IMR-90 (cell line): ENCODE data around the gene PPDPF. TPM values are rescaled to one million over a fixed set of nuclear protein-coding genes. Genes with fewer than 3 reads are reported as not detected.
A peak's percentile ranks its signal among the peaks of the same experiment; 100 is the strongest.

ENCODE experiments used
- ATAC-seq: fragments of 200-7000 bp; cut with Tn5 transposase; 2 replicates; pipeline ENCODE4 v1.9.1; 2020; ENCODE audit warnings: low read depth, mild to moderate bottlenecking, moderate library complexity
- BruUV-seq: library from RNA; stranded (reverse); fragments of 400-500 nt; replicated peaks from 2 replicates; lab custom pipeline; 2021; lab: Mats Ljungman, UMichigan
- CTCF ChIA-PET: fragments of 300-600 bp; formaldehyde crosslinking; extraction: SDS; loops from one replicate; lab custom pipeline; 2021; ENCODE audit warnings: antibody characterized with exemption; lab: Yijun Ruan, JAX
- POLR2A ChIA-PET: fragments of 300-600 bp; sonication (Branson Sonifier 250); formaldehyde crosslinking; loops from one replicate; lab custom pipeline; 2022; ENCODE audit warnings: antibody characterized with exemption; ENCODE audit not compliant: unreplicated experiment; lab: Charles Lee
- DNase-seq: peaks from one replicate; pipeline ENCODE4 v3.0.0; 2013
- H2AFZ ChIP-seq: replicated peaks from 2 replicates; pipeline ENCODE3; 2013; ENCODE audit warnings: low read length, mild to moderate bottlenecking; ENCODE audit not compliant: poor library complexity
- H2AK5ac ChIP-seq: 2 replicates; pipeline ENCODE4 v1.6.1; 2013; ENCODE audit warnings: low read depth, low read length, inconsistent platforms
- H2AK9ac ChIP-seq: replicated peaks from 2 replicates; pipeline ENCODE3; 2013; ENCODE audit warnings: mild to moderate bottlenecking, low read depth, low read length, moderate library complexity; ENCODE audit not compliant: poor library complexity
- H2BK120ac ChIP-seq: 2 replicates; pipeline ENCODE4 v1.6.1; 2013; ENCODE audit warnings: low read depth, low read length, inconsistent platforms
- H2BK15ac ChIP-seq: 3 replicates; pipeline ENCODE4 v1.6.1; 2013; ENCODE audit warnings: low read depth, low read length, inconsistent platforms
- H2BK20ac ChIP-seq: 2 replicates; pipeline ENCODE4 v1.6.1; 2013; ENCODE audit warnings: low read depth, mild to moderate bottlenecking, inconsistent platforms, low read length, moderate library complexity
- H2BK5ac ChIP-seq: 2 replicates; pipeline ENCODE4 v1.6.1; 2013; ENCODE audit warnings: mild to moderate bottlenecking, low read depth, low read length, inconsistent platforms; ENCODE audit not compliant: poor library complexity, severe bottlenecking
- H3K14ac ChIP-seq: replicated peaks from 2 replicates; pipeline ENCODE4 v1.6.1; 2013; ENCODE audit warnings: low read depth, low read length, inconsistent platforms
- H3K18ac ChIP-seq: 2 replicates; pipeline ENCODE4 v1.6.1; 2013; ENCODE audit warnings: low read depth, low read length, control low read depth
- H3K23ac ChIP-seq: 2 replicates; pipeline ENCODE4 v1.6.1; 2013; ENCODE audit warnings: low read depth, low read length, inconsistent platforms
- H3K27ac ChIP-seq: 2 replicates; pipeline ENCODE4 v1.5.1; 2013; ENCODE audit warnings: mild to moderate bottlenecking, control low read depth, low read length; ENCODE audit not compliant: insufficient read depth
- H3K27me3 ChIP-seq: 2 replicates; pipeline ENCODE4 v1.6.1; 2013; ENCODE audit warnings: low read length; ENCODE audit not compliant: control insufficient read depth, insufficient read depth
- H3K36me3 ChIP-seq: 2 replicates; pipeline ENCODE4 v1.6.1; 2013; ENCODE audit warnings: low read length, mixed read lengths; ENCODE audit not compliant: control insufficient read depth, insufficient read depth
- H3K4ac ChIP-seq: 2 replicates; pipeline ENCODE4 v1.6.1; 2013; ENCODE audit warnings: low read depth, low read length, inconsistent platforms
- H3K4me1 ChIP-seq: 2 replicates; pipeline ENCODE4 v1.6.1; 2013; ENCODE audit warnings: low read length, mixed read lengths; ENCODE audit not compliant: control insufficient read depth, insufficient read depth
- H3K4me2 ChIP-seq: 2 replicates; pipeline ENCODE4 v1.6.1; 2013; ENCODE audit warnings: low read depth, mild to moderate bottlenecking, control low read depth, low read length, moderate library complexity
- H3K4me3 ChIP-seq: 2 replicates; pipeline ENCODE4 v1.5.1; 2013; ENCODE audit warnings: low read depth, mild to moderate bottlenecking, control low read depth, low read length, moderate library complexity; ENCODE audit not compliant: insufficient read depth
- H3K56ac ChIP-seq: 2 replicates; pipeline ENCODE4 v1.6.1; 2013; ENCODE audit warnings: low read length, inconsistent platforms; ENCODE audit not compliant: insufficient read depth; ENCODE audit errors: extremely low read depth
- H3K79me1 ChIP-seq, 2 experiments: 2 replicates each; pipeline ENCODE4 v1.6.1; 2013; ENCODE audit warnings: low read length in 2 of 2, inconsistent platforms in 1 of 2, low read depth in 1 of 2
- H3K9ac ChIP-seq: 2 replicates; pipeline ENCODE4 v1.6.1; 2013; ENCODE audit warnings: low read depth, low read length, control low read depth
- H3K9me1 ChIP-seq: 2 replicates; pipeline ENCODE4 v1.6.1; 2013; ENCODE audit warnings: low read length, inconsistent platforms; ENCODE audit not compliant: insufficient read depth
- H3K9me3 ChIP-seq: 2 replicates; pipeline ENCODE4 v1.6.1; 2013; ENCODE audit warnings: low read length; ENCODE audit not compliant: control insufficient read depth, insufficient read depth
- H4K20me1 ChIP-seq: 2 replicates; pipeline ENCODE4 v1.6.1; 2013; ENCODE audit warnings: low read length, inconsistent platforms; ENCODE audit not compliant: insufficient read depth
- H4K5ac ChIP-seq: 2 replicates; pipeline ENCODE4 v1.6.1; 2013; ENCODE audit warnings: mild to moderate bottlenecking, low read depth, low read length, control low read depth
- H4K8ac ChIP-seq, 2 experiments: 2 replicates each; pipeline ENCODE4 v1.6.1; 2013; ENCODE audit warnings: low read depth in 2 of 2, low read length in 2 of 2, control low read depth in 1 of 2, inconsistent platforms in 1 of 2
- H4K91ac ChIP-seq: 2 replicates; pipeline ENCODE4 v1.6.1; 2013; ENCODE audit warnings: low read depth, low read length, inconsistent platforms; ENCODE audit not compliant: insufficient read depth
- BHLHE40 ChIP-seq: fragments of 150-350 bp; IDR thresholded peaks from 2 replicates; pipeline ENCODE4 v1.6.1; 2016; ENCODE audit warnings: mild to moderate bottlenecking, low read depth, low read length
- CEBPB ChIP-seq: IDR thresholded peaks from 2 replicates; pipeline ENCODE4 v1.6.1; 2012; ENCODE audit warnings: low read depth, low read length, improper control_type of control experiment
- CHD1 ChIP-seq: IDR thresholded peaks from 2 replicates; pipeline ENCODE4 v1.6.1; 2012; ENCODE audit warnings: low read depth, low read length, improper control_type of control experiment
- ELK1 ChIP-seq: fragments of 150-350 bp; IDR thresholded peaks from 2 replicates; pipeline ENCODE4 v1.6.1; 2016; ENCODE audit warnings: low read depth, mild to moderate bottlenecking, low read length, moderate library complexity, borderline replicate concordance
- FOS ChIP-seq: fragments of 150-350 bp; IDR thresholded peaks from 2 replicates; pipeline ENCODE4 v1.6.1; 2016; ENCODE audit warnings: low read depth, low read length
- MAFK ChIP-seq: IDR thresholded peaks from 2 replicates; pipeline ENCODE4 v1.6.1; 2012; ENCODE audit warnings: low read depth, low read length, improper control_type of control experiment
- MAZ ChIP-seq: IDR thresholded peaks from 2 replicates; pipeline ENCODE4 v1.6.1; 2012; ENCODE audit warnings: low read depth, mild to moderate bottlenecking, low read length, improper control_type of control experiment, moderate library complexity, borderline replicate concordance
- MXI1 ChIP-seq: IDR thresholded peaks from 2 replicates; pipeline ENCODE4 v1.6.1; 2012; ENCODE audit warnings: low read depth, mild to moderate bottlenecking, low read length, moderate library complexity, borderline replicate concordance
- NFE2L2 ChIP-seq: fragments of 150-350 bp; IDR thresholded peaks from 2 replicates; pipeline ENCODE4 v1.6.1; 2016; ENCODE audit warnings: low read depth, mild to moderate bottlenecking, low read length
- POLR2A ChIP-seq: IDR thresholded peaks from 2 replicates; pipeline ENCODE4 v1.6.1; 2012; ENCODE audit warnings: mild to moderate bottlenecking, low read depth, low read length
- RAD21 ChIP-seq: IDR thresholded peaks from 2 replicates; pipeline ENCODE4 v1.6.1; 2012; ENCODE audit warnings: low read length, improper control_type of control experiment
- RCOR1 ChIP-seq: IDR thresholded peaks from 2 replicates; pipeline ENCODE4 v1.6.1; 2012; ENCODE audit warnings: mild to moderate bottlenecking, low read length, improper control_type of control experiment; ENCODE audit not compliant: insufficient replicate concordance
- RFX5 ChIP-seq: IDR thresholded peaks from 2 replicates; pipeline ENCODE4 v1.8.0; 2012; ENCODE audit warnings: low read depth, mild to moderate bottlenecking, low read length, moderate library complexity
- SMC3 ChIP-seq: fragments of 150-350 bp; IDR thresholded peaks from 2 replicates; pipeline ENCODE4 v1.6.1; 2016; ENCODE audit warnings: low read depth, mild to moderate bottlenecking, antibody characterized with exemption, low read length, moderate library complexity
- USF2 ChIP-seq: fragments of 150-350 bp; IDR thresholded peaks from 2 replicates; pipeline ENCODE4 v1.6.1; 2017; ENCODE audit warnings: mild to moderate bottlenecking, antibody characterized with exemption, low read length, low read depth
- WGBS, 2 experiments: methylation state at CpG; one replicate each; pipeline versions ENCODE4 v1.1.5 to v1.1.7; 2013; ENCODE audit warnings: missing lambda C conversion rate in 2 of 2; ENCODE audit not compliant: insufficient read length in 1 of 2; ENCODE audit errors: extremely low coverage in 2 of 2; 5-methylcytosine and 5-hydroxymethylcytosine counted together
- dilution Hi-C: fragments of 300-500 bp; cut with HindIII; formaldehyde crosslinking; loops from one replicate; pipeline ENCODE4 v1.14.3; 2018; ENCODE audit warnings: low sequenced_read_pairs; ENCODE audit not compliant: unreplicated experiment
- in situ Hi-C: fragments of 300-500 bp; cut with MboI; formaldehyde crosslinking; loops from 3 replicates; pipeline ENCODE4 v1.14.3; 2019; ENCODE audit warnings: low sequenced_read_pairs, inconsistent platforms, mixed read lengths
- intact Hi-C: fragments of 100-400 bp; cut with micrococcal nuclease; formaldehyde crosslinking; loops from 2 replicates; pipeline ENCODE4 v1.10.0; 2022
- polyA plus RNA-seq, 3 experiments: library from polyadenylated mRNA; depleted of rRNA; stranded (reverse); fragments of >200 nt; gene quantifications; 2 replicates each; pipeline ENCODE4 v1.2.3, GENCODE V29; 2012; ENCODE audit warnings: low replicate concordance in 1 of 3
- total RNA-seq: library from RNA; depleted of rRNA; stranded (reverse); fragments of >200 nt; gene quantifications from 2 replicates; pipeline ENCODE4 v1.2.3, GENCODE V29; 2012

Gene PPDPF
- total and polyA plus RNA-seq, 2 of the 4 experiments (the other 2 are of a cell fraction), result 12.9 to 171 TPM

- H3K27ac ChIP-seq, result no peak overlapping the region
- in situ Hi-C loops (no loop called here), dilution Hi-C loops (no loop called here), intact Hi-C loops (no loop called here)
- BruUV-seq, result no TSS peak
- H2AK9ac ChIP-seq, result no peak overlapping the region
- H2BK20ac ChIP-seq, result no peak overlapping the region
- H3K36me3 ChIP-seq, result no peaks in the 10 kb centered on the region
- H4K20me1 ChIP-seq, result peaks cover 4% of the 10 kb centered on the region
- peak overlapping the region; percentile 93 for H3K4me2 ChIP-seq
- H4K8ac ChIP-seq, result no peak overlapping the region
- no peak overlapping the region for H3K4ac ChIP-seq
- no peak overlapping the region for H4K5ac ChIP-seq
- H3K79me1 ChIP-seq, result no peaks in the 10 kb centered on the region
- no peak overlapping the region for H2AK5ac ChIP-seq
- no peak overlapping the region for H3K18ac ChIP-seq
- peak overlapping the region; percentile 27; the same call in 1 of the 2 replicates for H3K4me3 ChIP-seq
- 10% methylated on average over 14 of the region's 48 CpGs; no CpG with 5 or more reads in 1 of the 2 experiments for WGBS, 2 experiments
- H2BK120ac ChIP-seq, result no peak overlapping the region
- ATAC-seq (peak; percentile 82), DNase-seq (peak; percentile 28)
- H2BK5ac ChIP-seq, result no peak overlapping the region
- H3K56ac ChIP-seq, result no peak overlapping the region
- H3K9me3 ChIP-seq, result no peaks in the 10 kb centered on the region
- no peak overlapping the region for H3K9ac ChIP-seq
- H3K4me1 ChIP-seq, result 0 out of 2 replicates have a peak, but pooled peaks cover 3% of the 10 kb centered on the region
- H3K27me3 ChIP-seq, result peaks cover 15% of the 10 kb centered on the region
- H3K9me1 ChIP-seq, result no peaks in the 10 kb centered on the region
- no peak overlapping the region for H3K14ac ChIP-seq
- H3K23ac ChIP-seq, result no peak overlapping the region
- peak overlapping the region; percentile 82 for H2AFZ ChIP-seq
- ChIA-PET CTCF (interaction anchor here (0.5 to 1.2 kb wide), 4 partner anchors 14 to 155 kb away, joined by 3 to 8 read pairs (median 4); partner anchors contain the start of gene PPDPF), POLR2A (no interaction called here)
- H2BK15ac ChIP-seq, result no peak overlapping the region
- no peak overlapping the region for H4K91ac ChIP-seq
- TF ChIP-seq USF2 (no peak), SMC3 (peak; percentile 58), BHLHE40 (no peak), RAD21 (peak; percentile 58), FOS (no peak), ELK1 (no peak), MAZ (peak; percentile 33; the same call in 1 of the 2 replicates), MXI1 (no peak), CHD1 (no peak), NFE2L2 (no peak), CEBPB (no peak), MAFK (no peak), POLR2A (no peak), RFX5 (no peak), RCOR1 (peak; percentile 66)
Measured at GRCh38 chr20:63495741-63496595, 24.6 kb upstream of the PPDPF start.
